Astrocyte (in vitro differentiated cells and primary cell): ENCODE results near the gene WIPF3. TPM values are rescaled to one million over a fixed set of nuclear protein-coding genes. Genes with fewer than 3 reads are reported as not detected.

Source experiments
- DNase-seq: peaks from one replicate; pipeline ENCODE4 v3.0.0-alpha.2; 2010; ENCODE audit warnings: low read depth
- FAIRE-seq: peaks from 2 replicates; lab custom pipeline; 2011; peaks lifted over from hg19 to GRCh38; lab: Jason Lieb, UNC
- H2AFZ ChIP-seq: 2 replicates; pipeline ENCODE4 v1.6.0; 2012; ENCODE audit warnings: low read depth, low read length, inconsistent platforms
- H3K27ac ChIP-seq: 2 replicates; pipeline ENCODE4 v1.5.1; 2011; ENCODE audit warnings: low read depth, low read length, inconsistent platforms
- H3K27me3 ChIP-seq: 2 replicates; pipeline ENCODE4 v1.6.0; 2011; ENCODE audit warnings: low read length, inconsistent platforms; ENCODE audit not compliant: insufficient read depth
- H3K36me3 ChIP-seq: 2 replicates; pipeline ENCODE4 v1.5.1; 2011; ENCODE audit warnings: low read length, inconsistent platforms; ENCODE audit not compliant: insufficient read depth
- H3K4me1 ChIP-seq: 2 replicates; pipeline ENCODE4 v1.5.1; 2011; ENCODE audit warnings: low read length, inconsistent platforms; ENCODE audit not compliant: insufficient read depth
- H3K4me2 ChIP-seq: 2 replicates; pipeline ENCODE4 v1.6.0; 2012; ENCODE audit warnings: low read length, inconsistent platforms
- H3K4me3 ChIP-seq: 2 replicates; pipeline ENCODE4 v1.5.1; 2011; ENCODE audit warnings: low read depth, mild to moderate bottlenecking, low read length, inconsistent platforms; ENCODE audit not compliant: insufficient read depth
- H3K79me2 ChIP-seq: 2 replicates; pipeline ENCODE4 v1.6.0; 2012; ENCODE audit warnings: mild to moderate bottlenecking, low read length, inconsistent platforms; ENCODE audit not compliant: insufficient read depth
- H3K9ac ChIP-seq: 2 replicates; pipeline ENCODE4 v1.6.0; 2012; ENCODE audit warnings: mild to moderate bottlenecking, low read length, inconsistent platforms
- H3K9me3 ChIP-seq: 2 replicates; pipeline ENCODE4 v1.5.1; 2012; ENCODE audit warnings: low read depth, mild to moderate bottlenecking, low read length, inconsistent platforms; ENCODE audit not compliant: insufficient read depth
- H4K20me1 ChIP-seq: 2 replicates; pipeline ENCODE4 v1.6.0; 2012; ENCODE audit warnings: low read length, inconsistent platforms; ENCODE audit not compliant: insufficient read depth
- H3K27ac Mint-ChIP-seq: one replicate; pipeline ENCODE4 v1.8.0; 2021; ENCODE audit warnings: mild to moderate bottlenecking, mixed read lengths; ENCODE audit not compliant: unreplicated experiment
- H3K27me3 Mint-ChIP-seq: one replicate; pipeline ENCODE4 v1.8.0; 2021; ENCODE audit warnings: low read depth, mixed read lengths; ENCODE audit not compliant: unreplicated experiment
- H3K36me3 Mint-ChIP-seq: one replicate; pipeline ENCODE4 v1.8.0; 2021; ENCODE audit warnings: low read depth, mixed read lengths; ENCODE audit not compliant: unreplicated experiment
- H3K4me1 Mint-ChIP-seq: one replicate; pipeline ENCODE4 v1.8.0; 2021; ENCODE audit warnings: low read depth, mixed read lengths; ENCODE audit not compliant: unreplicated experiment
- H3K4me3 Mint-ChIP-seq: one replicate; pipeline ENCODE4 v1.8.0; 2021; ENCODE audit warnings: mild to moderate bottlenecking, moderate library complexity, mixed read lengths; ENCODE audit not compliant: unreplicated experiment
- H3K9me3 Mint-ChIP-seq: one replicate; pipeline ENCODE4 v1.8.0; 2021; ENCODE audit warnings: mild to moderate bottlenecking, mixed read lengths; ENCODE audit not compliant: unreplicated experiment
- CTCF ChIP-seq: IDR thresholded peaks from 2 replicates; pipeline ENCODE4 v1.5.1; 2011; ENCODE audit warnings: low read depth, mild to moderate bottlenecking, inconsistent platforms, low read length, moderate library complexity; ENCODE audit not compliant: insufficient read depth
- EZH2 ChIP-seq: IDR thresholded peaks from 2 replicates; pipeline ENCODE4 v1.6.1; 2012; ENCODE audit warnings: mild to moderate bottlenecking, low read length, inconsistent platforms; ENCODE audit not compliant: insufficient read depth
- total RNA-seq: library from RNA; stranded (reverse); gene quantifications from 2 replicates; pipeline ENCODE4 v1.2.1, GENCODE V29; 2021

The WIPF3 gene
- total RNA-seq, 1 donor from 2014 or later, result 1.0 TPM

DNA sequence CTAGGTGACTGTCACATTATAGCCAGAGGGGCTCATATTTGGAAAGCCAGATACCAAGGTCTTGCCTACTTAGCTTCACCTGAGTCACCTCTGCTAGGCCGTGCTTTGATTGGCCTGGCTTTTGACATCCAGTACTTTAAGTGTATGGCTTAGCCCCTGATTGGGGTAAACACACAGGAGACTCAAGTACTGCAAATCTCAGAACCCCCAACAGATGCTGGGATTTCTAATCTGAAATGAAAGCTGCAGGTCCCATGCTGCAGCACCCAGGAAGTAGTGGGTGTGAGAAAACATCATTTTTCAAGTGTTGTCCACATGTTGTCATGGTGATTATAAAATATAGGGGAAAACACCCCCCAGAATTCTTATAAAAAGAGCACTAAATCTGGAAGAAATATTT lies 76.2 kb downstream of the WIPF3 start:
- FAIRE-seq, result no peak
- H3K9me3 ChIP-seq, result no peaks in the 10 kb centered on the region
- no peak overlapping the region for H3K4me3 ChIP-seq
- TF ChIP-seq EZH2 (no peak), CTCF (no peak)
- H3K79me2 ChIP-seq, result no peaks in the 10 kb centered on the region
- Mint-ChIP-seq H3K4me1 (no peaks in the 10 kb centered on the region), H3K27ac (no peak overlapping the region), H3K4me3 (no peak overlapping the region), H3K27me3 (peaks cover 38% of the 10 kb centered on the region), H3K9me3 (no peaks in the 10 kb centered on the region), H3K36me3 (no peaks in the 10 kb centered on the region)
- peaks cover 3% of the 10 kb centered on the region for H3K27me3 ChIP-seq
- H3K27ac ChIP-seq, result no peak overlapping the region
- no peak overlapping the region for H3K9ac ChIP-seq
- H3K4me2 ChIP-seq, result no peak overlapping the region
- H2AFZ ChIP-seq, result no peak overlapping the region
- no peaks in the 10 kb centered on the region for H3K36me3 ChIP-seq
- DNase-seq, result no peak
- H3K4me1 ChIP-seq, result no peaks in the 10 kb centered on the region
- H4K20me1 ChIP-seq, result no peaks in the 10 kb centered on the region

- Histone ChIP-seq H3K36me3 (no peaks in the 10 kb centered on the region), H3K27me3 (peaks cover 3% of the 10 kb centered on the region), H3K9me3 (no peaks in the 10 kb centered on the region), H3K4me3 (no peak overlapping the region), H2AFZ (no peak overlapping the region), H4K20me1 (no peaks in the 10 kb centered on the region), H3K27ac (no peak overlapping the region), H3K9ac (no peak overlapping the region), H3K4me2 (peak overlapping the region; percentile 53), H3K79me2 (no peaks in the 10 kb centered on the region), H3K4me1 (no peaks in the 10 kb centered on the region)
- Mint-ChIP-seq H3K9me3 (no peaks in the 10 kb centered on the region), H3K27me3 (peaks cover 41% of the 10 kb centered on the region), H3K36me3 (no peaks in the 10 kb centered on the region), H3K4me1 (no peaks in the 10 kb centered on the region), H3K4me3 (peak overlapping the region; percentile 20), H3K27ac (peak overlapping the region; percentile 18)
- TF ChIP-seq CTCF (no peak), EZH2 (peak; percentile 30)
- FAIRE-seq, result no peak
- DNase-seq, result no peak
These were observed 77.4 kb downstream of the WIPF3 start for GRCh38 chr7:29883462-29884398.
